Loucy (cell line): ENCODE results near the gene PLA2G4E.

Source experiments
- H2AFZ ChIP-seq: fragments of 200-600 bp; sonication (generic); 2 replicates; pipeline ENCODE4 v1.6.0; 2016; ENCODE audit warnings: antibody characterized with exemption, mild to moderate bottlenecking, low read length, moderate library complexity
- H3F3A ChIP-seq: fragments of 200-600 bp; 2 replicates; pipeline ENCODE4 v1.6.0; 2016; ENCODE audit warnings: antibody characterized with exemption, low read depth, mild to moderate bottlenecking
- H3K27me3 ChIP-seq: fragments of 200-600 bp; sonication (generic); 2 replicates; pipeline ENCODE4 v1.6.1; 2014; ENCODE audit warnings: low read length, mild to moderate bottlenecking; ENCODE audit not compliant: insufficient read depth, poor library complexity, severe bottlenecking
- H3K36me3 ChIP-seq: fragments of 200-600 bp; sonication (generic); 2 replicates; pipeline ENCODE4 v1.6.1; 2016; ENCODE audit warnings: low read length; ENCODE audit not compliant: insufficient read depth
- H3K4me1 ChIP-seq: fragments of 200-600 bp; sonication (generic); 2 replicates; pipeline ENCODE4 v1.5.1; 2014; ENCODE audit warnings: low read length, mild to moderate bottlenecking; ENCODE audit not compliant: insufficient read depth, poor library complexity, severe bottlenecking
- H3K4me2 ChIP-seq: fragments of 200-600 bp; sonication (generic); 2 replicates; pipeline ENCODE4 v1.6.0; 2014; ENCODE audit warnings: antibody characterized with exemption, low read length, low read depth, mild to moderate bottlenecking; ENCODE audit not compliant: poor library complexity, severe bottlenecking
- H3K4me3 ChIP-seq: fragments of 200-600 bp; sonication (generic); 2 replicates; pipeline ENCODE4 v1.5.1; 2014; ENCODE audit warnings: low read length, mild to moderate bottlenecking, mixed read lengths; ENCODE audit not compliant: poor library complexity, severe bottlenecking
- H3K79me2 ChIP-seq: fragments of 200-600 bp; sonication (generic); 2 replicates; pipeline ENCODE4 v1.6.1; 2014; ENCODE audit warnings: low read length; ENCODE audit not compliant: insufficient read depth
- H3K9ac ChIP-seq: fragments of 200-600 bp; sonication (generic); 2 replicates; pipeline ENCODE4 v1.6.0; 2014; ENCODE audit warnings: mild to moderate bottlenecking, low read depth, low read length, moderate library complexity; ENCODE audit not compliant: poor library complexity, severe bottlenecking
- H3K9me2 ChIP-seq: fragments of 200-600 bp; sonication (generic); replicated peaks from 2 replicates; pipeline ENCODE4 v1.6.1; 2016; ENCODE audit warnings: low read depth, low read length, mixed read lengths
- H3K9me3 ChIP-seq: fragments of 200-600 bp; sonication (generic); 2 replicates; pipeline ENCODE4 v1.6.1; 2014; ENCODE audit warnings: mild to moderate bottlenecking, antibody characterized with exemption, low read length, low read depth; ENCODE audit not compliant: insufficient read depth
- H4K20me1 ChIP-seq: fragments of 200-600 bp; sonication (generic); 2 replicates; pipeline ENCODE4 v1.6.0; 2014; ENCODE audit warnings: antibody characterized with exemption, low read length, mild to moderate bottlenecking; ENCODE audit not compliant: insufficient read depth, poor library complexity, severe bottlenecking
- CTCF ChIP-seq: fragments of 200-600 bp; sonication (generic); conservative IDR thresholded peaks from 2 replicates; pipeline ENCODE4 v1.5.1; 2014; ENCODE audit warnings: mild to moderate bottlenecking, antibody characterized with exemption, low read length
- EZH2phosphoT487 ChIP-seq: fragments of 200-600 bp; IDR thresholded peaks from 2 replicates; pipeline ENCODE4 v1.6.1; 2018; ENCODE audit warnings: antibody characterized with exemption, mild to moderate bottlenecking, moderate library complexity, borderline replicate concordance

PLA2G4E gene

GRCh38 chr15:41932511-41933289 lies 88.1 kb downstream of the PLA2G4E start:
- Histone ChIP-seq H3K4me2 (no peak overlapping the region), H3K27me3 (no peaks in the 10 kb centered on the region), H3K9ac (no peak overlapping the region), H4K20me1 (no peaks in the 10 kb centered on the region), H3K9me3 (no peaks in the 10 kb centered on the region), H2AFZ (no peak overlapping the region), H3K79me2 (no peaks in the 10 kb centered on the region), H3K4me1 (peaks cover 15% of the 10 kb centered on the region), H3K9me2 (no peaks in the 10 kb centered on the region), H3K4me3 (no peak overlapping the region), H3K36me3 (no peaks in the 10 kb centered on the region), H3F3A (no peaks in the 10 kb centered on the region; the same call in 1 of the 2 replicates)
- no peak for TF ChIP-seq CTCF
- TF ChIP-seq EZH2phosphoT487 = no peak

- Histone ChIP-seq H2AFZ (no peak overlapping the region), H3K9ac (no peak overlapping the region), H3K79me2 (no peaks in the 10 kb centered on the region), H3K4me1 (peaks cover 16% of the 10 kb centered on the region), H3K4me3 (no peak overlapping the region), H4K20me1 (no peaks in the 10 kb centered on the region), H3F3A (no peaks in the 10 kb centered on the region; the same call in 1 of the 2 replicates), H3K36me3 (no peaks in the 10 kb centered on the region), H3K9me3 (no peaks in the 10 kb centered on the region), H3K4me2 (no peak overlapping the region), H3K27me3 (no peaks in the 10 kb centered on the region), H3K9me2 (no peaks in the 10 kb centered on the region)
- TF ChIP-seq EZH2phosphoT487 (no peak), CTCF (no peak)
These were observed 88.7 kb downstream of the PLA2G4E start for GRCh38 chr15:41932101-41932500.
